ENCODE measurements around the gene FAM184A.

GRCh38 chr6:118993803-118994251 lies 84.6 kb downstream of the FAM184A start:
- TF ChIP-seq GATA2 (IDR thresholded peaks at IDR 0.05; ENCODE audit: insufficient read depth, insufficient read length, low read depth, low read length) (no peak), POLR2A (IDR thresholded peaks at IDR 0.05; ENCODE audit: low read depth, low read length) (no peak), EZH2 (IDR thresholded peaks at IDR 0.05; ENCODE audit: borderline replicate concordance, low read depth, low read length, severe bottlenecking) (no peak), POLR2AphosphoS5 (IDR thresholded peaks at IDR 0.05; ENCODE audit: insufficient read depth, low read depth, low read length) (no peak)

All from endothelial cell of umbilical vein (primary cell).